GM23338 (cell line): ENCODE results near the gene RND3.

Experiments
- CREB1 ChIP-seq: fragments of 250-450 bp; sonication (Bioruptor Pico); IDR thresholded peaks from 2 replicates; pipeline ENCODE4 v1.5.0; 2020; ENCODE audit warnings: low read depth, mild to moderate bottlenecking, moderate library complexity
- CTCF ChIP-seq, 2 experiments: fragments of 200-600 bp in 1 of 2; sonication (generic) in 1 of 2; conservative IDR thresholded peaks; 2 replicates each; pipeline versions ENCODE4 v1.5.1 to v1.6.1; 2016 to 2017; ENCODE audit warnings: antibody characterized with exemption in 2 of 2, low read depth in 2 of 2, mild to moderate bottlenecking in 2 of 2, moderate library complexity in 1 of 2
- EZH2 ChIP-seq: fragments of 200-600 bp; sonication (generic); IDR thresholded peaks from one replicate; pipeline ENCODE4 v1.8.0; 2017; ENCODE audit warnings: antibody characterized with exemption, mild to moderate bottlenecking, low read depth; ENCODE audit not compliant: unreplicated experiment
- EZH2phosphoT487 ChIP-seq: fragments of 200-600 bp; sonication (generic); IDR thresholded peaks from one replicate; pipeline ENCODE4 v1.8.1; 2018; ENCODE audit warnings: antibody characterized with exemption; ENCODE audit not compliant: unreplicated experiment
- POLR2AphosphoS5 ChIP-seq: IDR thresholded peaks from 2 replicates; pipeline ENCODE4 v1.6.1; 2016; ENCODE audit warnings: antibody characterized with exemption, low read depth
- ZNF331 ChIP-seq: fragments of 250-450 bp; sonication (Bioruptor Pico); IDR thresholded peaks from 2 replicates; pipeline ENCODE4 v1.5.0; 2020; ENCODE audit warnings: low read depth, mild to moderate bottlenecking, moderate library complexity

DNA sequence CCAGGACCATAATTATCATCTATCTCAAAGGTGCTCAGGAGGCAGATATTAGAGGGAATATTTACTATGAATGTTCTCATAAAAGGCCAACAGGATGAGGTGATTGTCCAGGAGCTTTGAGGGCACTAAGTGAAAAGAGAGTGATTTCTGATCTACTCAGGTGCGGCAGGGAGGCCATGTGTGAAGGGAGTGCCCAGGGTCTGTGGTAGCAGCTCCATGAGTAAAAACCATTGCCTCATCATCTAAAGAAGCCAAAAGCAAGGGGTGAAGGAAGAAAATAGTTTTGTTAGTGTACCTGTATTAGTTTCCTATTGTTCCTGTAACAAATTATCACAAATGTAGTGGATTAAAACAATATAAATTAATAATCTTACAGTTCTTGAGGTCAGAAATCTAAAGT lies 22.5 kb downstream of the RND3 start:
- TF ChIP-seq EZH2 (no peak), POLR2AphosphoS5 (no peak), CTCF (conservative IDR thresholded peaks at IDR 0.05; ENCODE audit: low read depth in 2 of 2) (no peak), EZH2phosphoT487 (no peak), ZNF331 (no peak), CREB1 (CRISPR knock-in tag) (no peak)
